ENCODE data around the gene ALX4. TPM values are rescaled to one million over a fixed set of nuclear protein-coding genes. Genes with fewer than 3 reads are reported as not detected.

ALX4 gene
- total and polyA plus RNA-seq, 7 donors, result 0.04 to 0.23 (median 0.14) TPM; not detected in 1

DNA sequence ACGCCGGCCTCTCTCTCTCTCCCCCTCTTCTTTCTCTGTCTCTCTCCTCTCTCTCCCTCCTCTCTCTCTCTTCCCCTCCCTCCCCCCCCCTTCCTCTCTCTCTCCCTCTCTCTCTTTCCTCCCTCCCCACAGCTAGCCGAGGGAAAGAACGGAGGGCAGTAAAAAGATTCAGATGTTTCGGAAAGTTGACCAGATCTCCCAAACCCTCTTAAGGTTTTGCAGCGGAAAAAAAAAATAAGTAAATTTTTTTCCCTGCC lies 195 bp upstream of the ALX4 start:
- no peak for DNase-seq
- intact Hi-C loops (cut with DNase I), result no loop called here
- Histone ChIP-seq H3K9me3 (no peaks in the 10 kb centered on the region), H3K4me1 (peaks cover 19% of the 10 kb centered on the region), H3K27ac (no peak overlapping the region), H3K4me3 (peak overlapping the region; percentile 61), H3K36me3 (ENCODE audit: insufficient read depth in 1 of 2, low read depth in 1 of 2) (no peaks in the 10 kb centered on the region), H3K27me3 (ENCODE audit: insufficient read depth in 3 of 3, low read length in 2 of 3) (peaks cover 0 to 98% (median 53%) of the 10 kb centered on the region in 3 donors)
- TF ChIP-seq, protein P1, sequence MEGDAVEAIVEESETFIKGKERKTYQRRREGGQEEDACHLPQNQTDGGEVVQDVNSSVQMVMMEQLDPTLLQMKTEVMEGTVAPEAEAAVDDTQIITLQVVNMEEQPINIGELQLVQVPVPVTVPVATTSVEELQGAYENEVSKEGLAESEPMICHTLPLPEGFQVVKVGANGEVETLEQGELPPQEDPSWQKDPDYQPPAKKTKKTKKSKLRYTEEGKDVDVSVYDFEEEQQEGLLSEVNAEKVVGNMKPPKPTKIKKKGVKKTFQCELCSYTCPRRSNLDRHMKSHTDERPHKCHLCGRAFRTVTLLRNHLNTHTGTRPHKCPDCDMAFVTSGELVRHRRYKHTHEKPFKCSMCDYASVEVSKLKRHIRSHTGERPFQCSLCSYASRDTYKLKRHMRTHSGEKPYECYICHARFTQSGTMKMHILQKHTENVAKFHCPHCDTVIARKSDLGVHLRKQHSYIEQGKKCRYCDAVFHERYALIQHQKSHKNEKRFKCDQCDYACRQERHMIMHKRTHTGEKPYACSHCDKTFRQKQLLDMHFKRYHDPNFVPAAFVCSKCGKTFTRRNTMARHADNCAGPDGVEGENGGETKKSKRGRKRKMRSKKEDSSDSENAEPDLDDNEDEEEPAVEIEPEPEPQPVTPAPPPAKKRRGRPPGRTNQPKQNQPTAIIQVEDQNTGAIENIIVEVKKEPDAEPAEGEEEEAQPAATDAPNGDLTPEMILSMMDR (IDR thresholded peaks at IDR 0.05), result no peak
- ATAC-seq, result no peak
- 4 to 5% (median 5%) methylated on average over 4 to 6 of the region's 6 CpGs for WGBS, 3 donors

DNA sequence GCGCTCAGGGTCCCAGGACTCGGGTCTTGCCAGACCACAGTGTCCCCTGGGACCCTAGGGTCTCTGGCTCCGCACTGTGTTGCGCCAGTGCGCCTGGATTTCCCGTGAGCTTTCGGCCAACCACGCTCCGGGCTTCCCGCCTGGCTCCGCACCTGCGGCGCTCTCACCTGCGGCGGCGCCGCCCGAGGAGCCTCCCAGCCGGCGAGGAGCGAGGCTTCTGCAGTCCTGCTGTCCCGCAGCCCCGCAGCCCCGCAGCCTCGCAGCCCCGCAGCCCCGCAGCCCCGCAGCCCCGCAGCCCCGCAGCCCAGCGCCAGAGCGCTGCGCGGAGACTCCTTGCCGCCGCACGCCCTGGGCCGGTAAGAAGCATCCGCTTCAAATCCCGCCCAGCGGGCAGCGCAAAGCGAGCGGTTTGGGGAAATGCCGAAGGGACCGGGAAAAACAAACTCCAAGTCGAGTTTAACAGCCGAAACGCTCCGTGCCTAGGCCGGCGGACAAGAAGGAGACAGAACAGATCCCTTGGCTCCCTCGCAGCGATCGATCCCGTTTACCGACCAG lies 939 bp downstream of the ALX4 start:
- TF ChIP-seq, protein P1 (IDR thresholded peaks at IDR 0.05), result no peak
- H3K27ac ChIP-seq, result no peak overlapping the region
- peaks cover 19% of the 10 kb centered on the region for H3K4me1 ChIP-seq
- peak overlapping the region; percentile 61 for H3K4me3 ChIP-seq
- ATAC-seq (no peak), DNase-seq (no peak)
- WGBS, 3 donors, result 14 to 19% (median 17%) methylated on average over 53 to 57 of the region's 57 CpGs
- intact Hi-C loops (cut with DNase I), result no loop called here
- no peaks in the 10 kb centered on the region for H3K36me3 ChIP-seq (ENCODE audit: insufficient read depth in 1 of 2, low read depth in 1 of 2)
- H3K27me3 ChIP-seq (ENCODE audit: insufficient read depth in 3 of 3, low read length in 2 of 3), result peaks cover 0 to 99% (median 59%) of the 10 kb centered on the region in 3 donors
- H3K9me3 ChIP-seq, result no peaks in the 10 kb centered on the region

DNA sequence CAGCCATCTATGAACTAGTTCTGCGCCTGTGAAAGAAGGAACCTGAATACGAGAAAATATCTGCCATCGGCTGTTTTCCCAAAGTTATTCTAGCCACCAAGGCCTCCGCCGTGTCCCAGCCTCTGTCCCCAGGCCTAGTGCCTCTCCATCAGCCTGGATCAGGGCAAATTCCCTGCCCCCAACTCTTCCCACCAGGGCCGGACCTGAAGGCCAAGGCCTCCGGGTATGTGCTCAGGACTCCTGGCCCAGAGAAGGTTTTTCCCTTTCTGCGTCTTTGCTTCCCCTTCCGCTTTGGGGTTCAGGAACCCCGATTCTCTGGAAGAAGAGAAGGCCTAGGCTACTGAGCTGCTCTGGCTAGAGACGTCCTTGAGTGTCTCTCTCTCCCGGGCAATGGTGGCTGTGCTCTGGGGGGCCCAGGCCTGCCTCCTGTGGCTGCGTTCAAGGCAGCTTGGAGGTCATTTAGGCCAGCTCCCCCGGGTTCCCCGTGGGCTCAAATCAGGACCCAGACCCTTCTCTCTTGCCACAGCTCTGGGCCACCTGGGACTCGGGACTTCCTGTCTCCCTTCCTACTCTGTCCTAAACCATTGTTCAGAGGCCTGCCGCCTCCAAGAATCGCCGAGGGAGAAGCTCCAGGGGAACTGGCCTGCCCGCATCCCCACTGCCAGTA lies 1.6 kb downstream of the ALX4 start:
- intact Hi-C loops (cut with DNase I), result no loop called here
- no peaks in the 10 kb centered on the region for H3K9me3 ChIP-seq
- DNase-seq (no peak), ATAC-seq (no peak)
- no peaks in the 10 kb centered on the region for H3K36me3 ChIP-seq (ENCODE audit: insufficient read depth in 1 of 2, low read depth in 1 of 2)
- peaks cover 19% of the 10 kb centered on the region for H3K4me1 ChIP-seq
- H3K27me3 ChIP-seq (ENCODE audit: insufficient read depth in 3 of 3, low read length in 2 of 3), result peaks cover 0 to 99% (median 60%) of the 10 kb centered on the region in 3 donors
- H3K4me3 ChIP-seq, result peak overlapping the region; percentile 61
- WGBS, 3 donors, result 76 to 88% (median 81%) methylated on average over 20 of the region's 20 CpGs
- no peak overlapping the region for H3K27ac ChIP-seq
- TF ChIP-seq, protein P1 (IDR thresholded peaks at IDR 0.05), result no peak

DNA sequence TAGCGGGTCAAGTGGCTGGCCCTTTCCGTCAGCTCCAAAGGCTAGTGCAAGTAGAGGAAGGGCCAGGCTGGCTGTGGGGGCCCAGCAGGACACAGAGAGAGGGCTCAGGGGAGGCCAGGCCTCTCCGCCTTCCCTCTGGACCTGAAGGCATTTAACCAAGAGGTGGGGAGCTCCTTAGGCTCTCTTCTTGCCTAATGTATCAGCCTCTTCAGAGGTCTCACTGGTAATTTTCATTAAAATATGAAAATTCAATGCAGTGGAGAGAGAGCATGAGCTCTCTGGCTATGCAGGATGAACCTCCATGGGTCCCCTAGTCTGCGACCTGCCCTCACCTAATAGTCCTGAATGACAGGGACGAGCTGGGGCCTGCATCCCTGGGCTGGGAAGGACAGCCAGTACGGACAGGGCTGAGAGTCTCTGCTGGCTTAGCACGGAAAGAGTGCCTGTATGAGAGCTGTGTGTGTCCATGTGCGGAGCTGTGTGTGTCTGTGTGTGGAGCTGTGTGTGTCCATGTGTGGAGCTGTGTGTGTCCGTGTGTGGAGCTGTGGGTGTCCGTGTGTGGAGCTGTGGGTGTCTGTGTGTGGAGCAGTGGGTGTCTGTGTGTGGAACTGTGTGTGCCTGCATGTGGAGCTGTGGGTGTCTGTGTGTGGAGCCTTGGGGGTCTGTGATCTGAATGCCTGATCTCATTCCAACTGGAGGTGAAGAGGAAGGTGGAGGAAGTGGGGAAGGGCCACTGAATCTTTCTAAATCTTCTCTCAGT lies 2.4 kb downstream of the ALX4 start:
- no peak for ATAC-seq
- no peak for DNase-seq
- no peaks in the 10 kb centered on the region for H3K36me3 ChIP-seq (ENCODE audit: insufficient read depth in 1 of 2, low read depth in 1 of 2)
- H3K4me3 ChIP-seq, result no peak overlapping the region
- H3K27me3 ChIP-seq (ENCODE audit: insufficient read depth in 3 of 3, low read length in 2 of 3), result peaks cover 0 to 98% (median 64%) of the 10 kb centered on the region in 3 donors
- no peaks in the 10 kb centered on the region for H3K9me3 ChIP-seq
- peaks cover 19% of the 10 kb centered on the region for H3K4me1 ChIP-seq
- TF ChIP-seq, protein P1 (IDR thresholded peaks at IDR 0.05), result no peak
- WGBS, 3 donors, result 95 to 96% (median 95%) methylated on average over 10 of the region's 10 CpGs
- intact Hi-C loops (cut with DNase I), result no loop called here
- no peak overlapping the region for H3K27ac ChIP-seq
